GM19099 (cell line): ENCODE data around the gene ZFHX3.

Source experiments
- POLR2A ChIP-seq: IDR thresholded peaks from 3 replicates; pipeline ENCODE4 v1.6.1; 2011; ENCODE audit warnings: low read depth; ENCODE audit not compliant: insufficient read length; ENCODE audit errors: extremely low read depth

ZFHX3 gene

GRCh38 chr16:73062743-73063733 lies 15.1 kb upstream of the ZFHX3 start:
- no peak for TF ChIP-seq POLR2A

DNA sequence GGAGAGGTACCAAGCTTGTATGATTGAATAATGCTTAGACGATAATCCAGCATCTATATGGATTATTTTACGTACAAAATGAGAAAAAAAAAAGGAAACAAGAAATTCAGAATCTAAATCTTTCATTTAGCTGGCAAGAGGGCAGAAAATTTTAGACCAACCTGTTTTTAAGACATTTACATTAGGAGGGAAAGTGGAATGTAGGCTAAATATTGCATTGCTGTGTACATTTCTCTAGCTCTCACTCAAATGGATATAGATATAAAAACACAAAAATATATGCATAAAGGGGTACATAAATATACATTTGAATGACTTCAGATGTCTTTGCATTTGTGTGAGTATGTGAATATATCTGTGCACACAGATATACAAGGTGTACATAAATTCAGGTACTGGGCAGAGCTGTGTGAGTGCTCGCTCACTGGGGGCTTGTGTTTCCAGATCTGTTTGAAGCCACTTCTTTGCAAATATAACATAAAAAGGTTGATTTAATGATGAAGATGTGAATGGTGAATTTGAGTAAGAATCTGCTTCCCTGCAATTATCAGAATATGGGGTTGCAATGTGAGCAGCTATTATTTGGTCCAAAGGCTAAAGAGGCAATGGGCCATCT lies 14.2 kb upstream of the ZFHX3 start:
- no peak for TF ChIP-seq POLR2A

GRCh38 chr16:73060892-73061490 lies 13.1 kb upstream of the ZFHX3 start:
- TF ChIP-seq POLR2A = no peak

GRCh38 chr16:73059779-73060615 lies 12.1 kb upstream of the ZFHX3 start:
- no peak for TF ChIP-seq POLR2A

GRCh38 chr16:73058616-73059409 lies 10.9 kb upstream of the ZFHX3 start:
- TF ChIP-seq POLR2A = no peak

- peak; percentile 27 for TF ChIP-seq POLR2A
Observed at GRCh38 chr16:73058221-73058615, 10.3 kb upstream of the ZFHX3 start.

- peak; percentile 20 for TF ChIP-seq POLR2A
Observed at GRCh38 chr16:73057291-73058210, 9.6 kb upstream of the ZFHX3 start.

DNA sequence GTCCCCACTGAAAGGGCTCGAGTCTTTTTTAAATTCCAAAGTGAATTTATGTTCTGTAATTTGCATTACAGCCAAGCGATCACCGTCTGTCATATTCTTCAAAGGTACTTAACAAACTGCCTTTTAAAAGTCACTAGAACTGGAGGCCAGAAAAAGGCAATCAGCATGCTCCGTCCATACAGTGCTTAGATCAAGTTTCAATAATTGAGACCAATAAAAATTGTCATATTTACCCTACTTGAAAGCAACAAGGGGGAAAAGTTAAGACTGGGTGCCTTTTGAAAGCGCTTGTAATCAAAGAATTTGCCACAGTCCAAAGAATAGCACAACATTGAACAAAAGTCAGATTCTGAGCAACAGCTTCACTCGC lies 9.0 kb upstream of the ZFHX3 start:
- TF ChIP-seq POLR2A = no peak

GRCh38 chr16:73056448-73056847 lies 8.5 kb upstream of the ZFHX3 start:
- TF ChIP-seq POLR2A = no peak

GRCh38 chr16:73054813-73055482 lies 7.0 kb upstream of the ZFHX3 start:
- TF ChIP-seq POLR2A = no peak

DNA sequence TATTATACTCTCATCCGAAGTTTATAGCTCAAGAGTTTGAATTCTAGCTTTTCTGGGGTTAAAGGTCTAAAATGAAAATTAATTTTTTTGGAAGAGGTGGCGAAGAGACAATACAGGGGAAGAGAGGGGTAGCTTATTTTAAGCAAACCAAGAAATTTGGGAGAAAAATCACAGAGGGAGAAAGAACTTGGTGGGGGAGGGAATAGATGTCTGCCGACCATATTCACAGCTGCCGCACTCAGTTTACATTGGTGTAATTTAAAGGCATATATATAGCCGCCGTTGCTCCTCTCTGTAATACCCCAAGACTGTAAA lies 6.5 kb upstream of the ZFHX3 start:
- no peak for TF ChIP-seq POLR2A

DNA sequence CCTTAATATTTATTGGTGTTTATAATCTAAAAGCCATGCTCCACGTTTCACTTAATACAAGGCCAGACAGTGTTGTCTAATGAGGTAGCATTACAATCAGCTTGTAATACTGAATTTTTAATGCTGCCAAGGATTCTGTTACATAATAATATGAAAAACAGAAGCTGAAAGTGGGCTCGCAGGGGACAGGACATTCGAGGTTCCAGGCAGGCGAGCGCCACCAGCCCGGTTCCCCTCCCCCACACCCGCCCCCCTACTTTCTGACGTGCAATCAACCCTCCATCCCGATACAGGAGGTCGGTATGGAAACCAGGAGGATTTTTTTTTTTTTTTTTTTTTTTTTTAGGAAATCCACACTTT lies 6.2 kb upstream of the ZFHX3 start:
- no peak for TF ChIP-seq POLR2A

- no peak for TF ChIP-seq POLR2A
Observed at GRCh38 chr16:73053364-73054124, 5.6 kb upstream of the ZFHX3 start.

DNA sequence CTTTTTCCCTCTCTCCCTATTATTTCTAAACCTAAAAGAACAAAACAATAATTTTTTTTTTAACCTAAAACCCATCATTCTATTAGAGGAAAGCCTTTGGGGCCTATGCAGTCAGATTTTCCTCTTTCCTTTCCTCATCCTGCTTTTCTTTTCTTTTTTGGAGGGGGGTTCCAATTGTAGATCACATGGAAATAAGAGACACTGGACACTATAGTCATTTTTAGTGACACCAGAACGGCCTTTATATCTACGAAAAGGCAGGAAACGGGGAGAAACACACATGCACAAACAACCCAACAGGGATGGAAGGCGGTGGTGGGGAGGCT lies 5.1 kb upstream of the ZFHX3 start:
- no peak for TF ChIP-seq POLR2A
